Ramos (cell line): ENCODE results near the gene SOS2.
"Not testable (repeated sequence)": the region's sequence is repeated elsewhere in the genome, so short reads cannot be mapped to it uniquely, and the experiment has no call there.

Experiments
- in situ Hi-C: fragments of 300-500 bp; cut with MboI; formaldehyde crosslinking; loops from one replicate; pipeline ENCODE4 v1.14.3; 2022; ENCODE audit warnings: low sequenced_read_pairs; ENCODE audit not compliant: unreplicated experiment

SOS2 gene

GRCh38 chr14:50229681-50230080 is 1.7 kb downstream of the SOS2 start:
- in situ Hi-C loops: no loop called here

GRCh38 chr14:50228313-50228712 is 3.1 kb downstream of the SOS2 start:
- in situ Hi-C loops: no loop called here

GRCh38 chr14:50225974-50226297 is 5.4 kb downstream of the SOS2 start:
- in situ Hi-C loops: no loop called here

GRCh38 chr14:50225067-50225973 is 6.1 kb downstream of the SOS2 start:
- in situ Hi-C loops: no loop called here

GRCh38 chr14:50222055-50222613 is 9.2 kb downstream of the SOS2 start:
- in situ Hi-C loops: no loop called here

GRCh38 chr14:50218501-50218900 is 12.9 kb downstream of the SOS2 start:
- in situ Hi-C loops: no loop called here

GRCh38 chr14:50215416-50215815 is 16.0 kb downstream of the SOS2 start:
- in situ Hi-C loops: no loop called here

- in situ Hi-C loops: no loop called here
These were observed 17.6 kb downstream of the SOS2 start for GRCh38 chr14:50213795-50214194.

GRCh38 chr14:50212726-50213125 is 18.7 kb downstream of the SOS2 start:
- in situ Hi-C loops: no loop called here

GRCh38 chr14:50210074-50210473 is 21.3 kb downstream of the SOS2 start:
- in situ Hi-C loops: no loop called here

- in situ Hi-C loops: no loop called here
These were observed 32.9 kb downstream of the SOS2 start for GRCh38 chr14:50198499-50198898.

GRCh38 chr14:50191499-50191898 is 39.9 kb downstream of the SOS2 start:
- in situ Hi-C loops: no loop called here

GRCh38 chr14:50186107-50186506 is 45.3 kb downstream of the SOS2 start:
- in situ Hi-C loops: no loop called here

GRCh38 chr14:50173891-50174290 is 57.5 kb downstream of the SOS2 start:
- in situ Hi-C loops: no loop called here

- in situ Hi-C loops: no loop called here
These were observed 59.5 kb downstream of the SOS2 start for GRCh38 chr14:50171895-50172294.

GRCh38 chr14:50167381-50167780 is 64.0 kb downstream of the SOS2 start:
- in situ Hi-C loops: not testable (repeated sequence)

GRCh38 chr14:50156111-50156510 is 75.3 kb downstream of the SOS2 start:
- in situ Hi-C loops: no loop called here

- in situ Hi-C loops: no loop called here
These were observed 82.6 kb downstream of the SOS2 start for GRCh38 chr14:50148799-50149198.

GRCh38 chr14:50139192-50139591 is 92.2 kb downstream of the SOS2 start:
- in situ Hi-C loops: no loop called here

- in situ Hi-C loops: no loop called here
These were observed 103.6 kb downstream of the SOS2 start for GRCh38 chr14:50127802-50128201.

- in situ Hi-C loops: loop anchor here (25.0 kb wide), 2 partner anchors 486 to 661 kb away; partner anchors contain the start of gene DNAAF2
These were observed 108.3 kb downstream of the SOS2 start for GRCh38 chr14:50123062-50123461.

GRCh38 chr14:50122291-50122690 is 109.1 kb downstream of the SOS2 start:
- in situ Hi-C loops: loop anchor here (25.0 kb wide), 2 partner anchors 485 to 660 kb away; partner anchors contain the start of gene DNAAF2
